Body of pancreas (tissue), 4 donors: Measurements from ENCODE around the gene LRRC7.

Source experiments
- CTCF ChIP-seq, 7 experiments: fragments of 450-650 bp in 4 of 7; fragments of 200-600 bp in 3 of 7; sonication (generic) in 3 of 7; IDR thresholded peaks; one replicate each; pipeline ENCODE4 v1.5.1; 2016 to 2019; ENCODE audit warnings: antibody characterized with exemption in 7 of 7
- POLR2A ChIP-seq, 3 donors: fragments of 450-650 bp; IDR thresholded peaks; one replicate each; pipeline ENCODE4 v1.6.1; 2016; ENCODE audit warnings: antibody characterized with exemption in 3 of 3, mild to moderate bottlenecking in 2 of 3

- TF ChIP-seq CTCF (IDR thresholded peaks at IDR 0.05) (no peak), POLR2A (IDR thresholded peaks at IDR 0.05) (no peak)
Measured at GRCh38 chr1:70003211-70003908, 435.6 kb downstream of the LRRC7 start.
